Measurements from ENCODE around the gene PNLDC1.

DNA sequence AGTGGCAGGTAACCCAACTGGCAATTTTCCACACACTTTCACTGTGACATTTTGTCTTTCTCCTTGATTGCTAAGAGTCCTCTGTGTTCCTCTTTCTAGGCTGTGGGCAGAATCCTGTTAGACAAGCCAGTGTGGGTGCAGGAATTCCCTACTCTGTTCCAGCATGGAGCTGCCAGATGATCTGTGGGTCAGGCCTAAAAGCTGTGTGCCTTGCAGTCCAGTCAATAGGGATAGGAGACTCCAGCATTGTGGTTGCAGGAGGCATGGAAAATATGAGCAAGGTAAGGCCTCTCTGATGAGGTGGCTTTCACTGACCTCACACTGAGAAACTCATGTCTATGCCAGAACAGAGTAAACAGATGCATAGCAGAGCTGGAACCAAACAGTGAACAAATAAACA lies 33.2 kb upstream of the PNLDC1 start:
- TF ChIP-seq, protein P1, sequence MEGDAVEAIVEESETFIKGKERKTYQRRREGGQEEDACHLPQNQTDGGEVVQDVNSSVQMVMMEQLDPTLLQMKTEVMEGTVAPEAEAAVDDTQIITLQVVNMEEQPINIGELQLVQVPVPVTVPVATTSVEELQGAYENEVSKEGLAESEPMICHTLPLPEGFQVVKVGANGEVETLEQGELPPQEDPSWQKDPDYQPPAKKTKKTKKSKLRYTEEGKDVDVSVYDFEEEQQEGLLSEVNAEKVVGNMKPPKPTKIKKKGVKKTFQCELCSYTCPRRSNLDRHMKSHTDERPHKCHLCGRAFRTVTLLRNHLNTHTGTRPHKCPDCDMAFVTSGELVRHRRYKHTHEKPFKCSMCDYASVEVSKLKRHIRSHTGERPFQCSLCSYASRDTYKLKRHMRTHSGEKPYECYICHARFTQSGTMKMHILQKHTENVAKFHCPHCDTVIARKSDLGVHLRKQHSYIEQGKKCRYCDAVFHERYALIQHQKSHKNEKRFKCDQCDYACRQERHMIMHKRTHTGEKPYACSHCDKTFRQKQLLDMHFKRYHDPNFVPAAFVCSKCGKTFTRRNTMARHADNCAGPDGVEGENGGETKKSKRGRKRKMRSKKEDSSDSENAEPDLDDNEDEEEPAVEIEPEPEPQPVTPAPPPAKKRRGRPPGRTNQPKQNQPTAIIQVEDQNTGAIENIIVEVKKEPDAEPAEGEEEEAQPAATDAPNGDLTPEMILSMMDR (IDR thresholded peaks at IDR 0.05; ENCODE audit: low read depth, low read length, missing input control), result no peak
- peak; percentile 95 to 98 for TF ChIP-seq JUND (IDR thresholded peaks at IDR 0.05)
- TF ChIP-seq, protein P2, sequence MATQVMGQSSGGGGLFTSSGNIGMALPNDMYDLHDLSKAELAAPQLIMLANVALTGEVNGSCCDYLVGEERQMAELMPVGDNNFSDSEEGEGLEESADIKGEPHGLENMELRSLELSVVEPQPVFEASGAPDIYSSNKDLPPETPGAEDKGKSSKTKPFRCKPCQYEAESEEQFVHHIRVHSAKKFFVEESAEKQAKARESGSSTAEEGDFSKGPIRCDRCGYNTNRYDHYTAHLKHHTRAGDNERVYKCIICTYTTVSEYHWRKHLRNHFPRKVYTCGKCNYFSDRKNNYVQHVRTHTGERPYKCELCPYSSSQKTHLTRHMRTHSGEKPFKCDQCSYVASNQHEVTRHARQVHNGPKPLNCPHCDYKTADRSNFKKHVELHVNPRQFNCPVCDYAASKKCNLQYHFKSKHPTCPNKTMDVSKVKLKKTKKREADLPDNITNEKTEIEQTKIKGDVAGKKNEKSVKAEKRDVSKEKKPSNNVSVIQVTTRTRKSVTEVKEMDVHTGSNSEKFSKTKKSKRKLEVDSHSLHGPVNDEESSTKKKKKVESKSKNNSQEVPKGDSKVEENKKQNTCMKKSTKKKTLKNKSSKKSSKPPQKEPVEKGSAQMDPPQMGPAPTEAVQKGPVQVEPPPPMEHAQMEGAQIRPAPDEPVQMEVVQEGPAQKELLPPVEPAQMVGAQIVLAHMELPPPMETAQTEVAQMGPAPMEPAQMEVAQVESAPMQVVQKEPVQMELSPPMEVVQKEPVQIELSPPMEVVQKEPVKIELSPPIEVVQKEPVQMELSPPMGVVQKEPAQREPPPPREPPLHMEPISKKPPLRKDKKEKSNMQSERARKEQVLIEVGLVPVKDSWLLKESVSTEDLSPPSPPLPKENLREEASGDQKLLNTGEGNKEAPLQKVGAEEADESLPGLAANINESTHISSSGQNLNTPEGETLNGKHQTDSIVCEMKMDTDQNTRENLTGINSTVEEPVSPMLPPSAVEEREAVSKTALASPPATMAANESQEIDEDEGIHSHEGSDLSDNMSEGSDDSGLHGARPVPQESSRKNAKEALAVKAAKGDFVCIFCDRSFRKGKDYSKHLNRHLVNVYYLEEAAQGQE (IDR thresholded peaks at IDR 0.05), result peak; percentile 38
- peak; percentile 94 for TF ChIP-seq ATF3 (IDR thresholded peaks at IDR 0.05)
- TF ChIP-seq MAX (IDR thresholded peaks at IDR 0.05), result no peak
- TF ChIP-seq EGR1 (IDR thresholded peaks at IDR 0.05; ENCODE audit: low read depth in 2 of 2), result peak; percentile 54 to 74
- no peak for TF ChIP-seq ZBTB33 (IDR thresholded peaks at IDR 0.05)
- peak; percentile 26 to 38 for TF ChIP-seq HNF4A (conservative IDR thresholded peaks at IDR 0.05)
- no peak for TF ChIP-seq FOXA1 (IDR thresholded peaks at IDR 0.05)
- no peak for TF ChIP-seq RAD21 (IDR thresholded peaks at IDR 0.05)
- no peak for TF ChIP-seq TAF1 (conservative IDR thresholded peaks at IDR 0.05)
- peak; percentile 72 for TF ChIP-seq SP1 (IDR thresholded peaks at IDR 0.05)
- TF ChIP-seq GABPA (IDR thresholded peaks at IDR 0.05 in 1 of 2, conservative IDR thresholded peaks at IDR 0.05 in 1 of 2), result no peak
- no peak for TF ChIP-seq NR2F2 (IDR thresholded peaks at IDR 0.05)

Data from liver (tissue), 3 donors.